Endometrial microvascular endothelial cells (primary cell): ENCODE data around the gene ADCY4. TPM values are rescaled to one million over a fixed set of nuclear protein-coding genes. Genes with fewer than 3 reads are reported as not detected.

Source experiments
- in situ Hi-C: cut with HindIII; loops from 2 replicates; pipeline ENCODE4 v1.10.0; 2017; ENCODE audit warnings: low sequenced_read_pairs, low pct_unique_long_range_greater_than_20kb; ENCODE audit errors: inconsistent ontology term
- total RNA-seq: library from RNA; depleted of rRNA; stranded (reverse); fragments of >200 nt; gene quantifications from one replicate; pipeline ENCODE4 v1.2.3, GENCODE V29; 2015; ENCODE audit errors: inconsistent ontology term

ADCY4 gene
- total RNA-seq, 1 donor from 2014 or later: 13.9 TPM

DNA sequence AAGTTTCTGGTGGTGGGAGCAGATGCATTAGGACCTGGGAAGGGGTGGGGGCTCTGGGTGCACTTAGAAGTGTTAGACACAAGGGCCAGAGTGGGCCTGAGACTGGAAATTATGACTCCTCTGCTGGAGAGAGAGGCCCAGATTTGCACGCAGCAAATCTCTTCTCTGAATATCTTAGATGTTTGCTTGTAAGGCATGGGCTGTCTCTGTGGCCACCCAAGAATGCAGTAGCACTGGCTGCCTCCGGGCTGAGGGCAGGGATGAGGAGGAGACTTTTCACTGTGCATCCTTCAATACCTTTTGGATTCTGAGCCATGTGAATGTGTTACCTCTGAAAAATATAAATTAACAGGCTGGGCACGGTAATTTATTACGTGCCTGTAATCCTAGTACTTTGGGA is 49.5 kb downstream of the ADCY4 start:
- in situ Hi-C loops: no loop called here

DNA sequence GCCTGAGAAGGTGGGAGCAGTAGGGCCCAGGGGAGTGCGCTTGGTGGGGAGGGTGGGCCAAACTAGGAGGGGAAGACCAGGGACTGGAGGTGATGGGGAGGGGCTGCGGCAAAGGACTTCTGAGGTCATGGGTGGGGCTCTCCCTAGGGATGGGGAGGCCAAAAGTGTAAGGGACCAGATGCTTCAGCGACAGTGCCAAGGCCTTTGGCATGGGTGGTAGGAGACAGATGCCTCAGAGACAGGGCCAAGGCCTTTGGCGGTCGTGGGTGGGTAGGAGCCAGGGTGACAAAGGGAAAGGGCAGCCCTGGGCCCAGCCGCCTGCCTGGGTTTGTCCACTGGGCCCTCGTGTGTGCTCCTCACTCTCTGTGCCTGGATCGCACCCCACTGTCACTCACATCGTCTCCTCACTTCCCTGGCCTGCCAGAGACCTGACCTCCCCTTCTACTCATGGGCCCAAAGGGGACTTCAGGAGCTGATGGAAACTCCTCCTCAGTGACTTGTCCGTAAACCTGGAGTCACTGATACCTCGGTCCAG is 50.3 kb downstream of the ADCY4 start:
- in situ Hi-C loops: no loop called here

DNA sequence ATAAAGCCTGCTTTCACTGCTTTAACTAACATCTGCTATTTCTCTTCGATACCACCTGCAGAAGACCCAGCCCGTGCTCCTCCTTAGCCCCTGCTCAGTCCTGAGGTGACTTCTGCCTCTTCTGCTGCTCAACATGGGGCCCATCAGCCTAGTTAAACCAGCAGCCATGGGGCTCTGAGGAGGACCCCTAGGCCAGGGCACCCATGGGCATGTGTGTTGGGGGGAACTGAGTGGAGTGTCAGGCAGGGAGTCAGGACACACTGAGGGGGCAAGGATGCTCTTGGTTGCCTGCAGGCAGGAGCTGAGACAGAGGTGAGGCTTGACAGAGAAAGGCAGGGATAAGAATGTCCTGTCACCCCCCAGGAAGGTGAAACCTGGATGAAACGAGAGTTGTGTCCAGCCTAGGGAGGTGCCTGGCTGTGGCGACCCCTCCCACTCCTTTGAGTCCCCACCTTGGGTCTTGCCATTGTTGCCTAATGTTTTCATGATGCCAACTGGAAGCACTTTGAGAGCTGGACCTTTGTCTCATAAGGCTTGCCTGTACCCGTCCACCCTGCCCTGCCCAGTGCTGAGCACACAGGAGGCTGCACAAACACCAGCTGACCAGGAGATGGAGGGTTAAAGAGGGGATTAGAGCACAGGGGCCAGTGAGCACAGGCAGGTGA is 50.9 kb downstream of the ADCY4 start:
- in situ Hi-C loops: no loop called here

DNA sequence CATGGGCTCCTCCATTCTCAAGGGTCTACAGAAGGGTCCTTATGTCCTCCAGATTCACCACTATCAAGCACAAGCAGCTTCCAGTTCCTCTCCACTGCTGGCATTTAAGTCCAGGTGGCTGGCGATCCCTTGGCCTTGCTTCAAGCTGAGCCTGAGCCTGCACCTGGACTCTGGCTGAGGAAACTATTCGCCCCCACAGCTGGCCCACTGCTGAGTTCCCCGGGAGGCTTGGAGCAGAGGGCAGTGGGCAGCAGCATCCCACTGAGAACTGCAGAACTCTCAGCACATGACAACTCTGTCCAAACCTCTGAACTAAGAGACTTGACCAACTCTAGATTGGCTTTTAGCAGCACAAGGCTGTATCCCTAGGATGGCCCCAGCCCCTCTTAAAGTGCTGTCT is 52.1 kb downstream of the ADCY4 start:
- in situ Hi-C loops: no loop called here

DNA sequence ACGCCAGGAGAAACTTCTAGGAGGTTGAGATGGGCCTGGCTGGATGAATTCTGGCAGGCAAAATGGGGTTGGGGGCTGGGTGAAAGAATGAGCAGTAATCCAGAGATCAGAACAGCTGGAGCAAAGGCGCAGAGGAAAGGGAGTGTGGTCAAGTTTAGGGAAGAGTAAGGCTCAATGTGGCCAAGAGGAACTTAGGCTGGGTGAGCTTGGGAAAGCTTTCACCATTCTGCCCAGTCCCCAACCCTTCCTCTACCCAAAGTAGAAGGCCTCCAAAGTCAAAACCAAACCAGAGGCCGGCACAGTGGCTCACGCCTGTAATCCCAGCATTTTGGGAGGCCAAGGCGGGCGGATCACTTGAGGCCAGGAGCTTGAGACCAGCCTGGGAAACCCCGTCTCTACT is 53.2 kb downstream of the ADCY4 start:
- in situ Hi-C loops: no loop called here

DNA sequence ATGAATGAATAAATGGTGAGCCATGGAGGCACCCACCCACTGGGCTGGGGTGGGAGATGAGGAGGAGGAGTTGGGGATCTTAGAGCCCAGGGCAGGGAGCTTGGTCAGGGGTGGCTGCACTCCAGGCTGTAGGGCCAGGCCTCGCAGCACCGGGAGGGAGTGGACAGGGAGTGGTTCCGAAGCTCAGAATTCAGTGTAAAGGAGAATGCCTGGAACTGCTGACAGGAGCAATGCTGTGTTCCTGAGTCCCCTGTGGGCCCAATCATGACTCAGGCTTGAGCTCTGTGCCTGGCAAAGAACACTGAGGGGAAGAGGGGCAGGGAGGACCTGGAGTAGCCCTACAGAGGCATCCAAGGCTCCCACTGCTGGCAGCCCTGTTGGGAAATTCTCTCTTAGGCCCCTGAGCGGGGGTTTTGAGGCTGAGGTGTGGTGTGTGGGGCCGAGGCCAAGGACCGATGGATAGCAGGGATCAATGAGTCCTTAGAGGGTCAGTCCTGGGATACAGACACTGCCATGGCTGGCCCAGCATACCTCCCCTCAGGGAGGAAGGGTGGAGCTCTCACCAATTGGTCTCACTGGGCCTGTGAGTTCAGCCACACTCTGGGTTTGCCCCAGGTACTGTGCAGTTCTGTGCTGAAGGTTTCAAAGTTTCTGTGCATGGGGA is 53.9 kb downstream of the ADCY4 start:
- in situ Hi-C loops: no loop called here

DNA sequence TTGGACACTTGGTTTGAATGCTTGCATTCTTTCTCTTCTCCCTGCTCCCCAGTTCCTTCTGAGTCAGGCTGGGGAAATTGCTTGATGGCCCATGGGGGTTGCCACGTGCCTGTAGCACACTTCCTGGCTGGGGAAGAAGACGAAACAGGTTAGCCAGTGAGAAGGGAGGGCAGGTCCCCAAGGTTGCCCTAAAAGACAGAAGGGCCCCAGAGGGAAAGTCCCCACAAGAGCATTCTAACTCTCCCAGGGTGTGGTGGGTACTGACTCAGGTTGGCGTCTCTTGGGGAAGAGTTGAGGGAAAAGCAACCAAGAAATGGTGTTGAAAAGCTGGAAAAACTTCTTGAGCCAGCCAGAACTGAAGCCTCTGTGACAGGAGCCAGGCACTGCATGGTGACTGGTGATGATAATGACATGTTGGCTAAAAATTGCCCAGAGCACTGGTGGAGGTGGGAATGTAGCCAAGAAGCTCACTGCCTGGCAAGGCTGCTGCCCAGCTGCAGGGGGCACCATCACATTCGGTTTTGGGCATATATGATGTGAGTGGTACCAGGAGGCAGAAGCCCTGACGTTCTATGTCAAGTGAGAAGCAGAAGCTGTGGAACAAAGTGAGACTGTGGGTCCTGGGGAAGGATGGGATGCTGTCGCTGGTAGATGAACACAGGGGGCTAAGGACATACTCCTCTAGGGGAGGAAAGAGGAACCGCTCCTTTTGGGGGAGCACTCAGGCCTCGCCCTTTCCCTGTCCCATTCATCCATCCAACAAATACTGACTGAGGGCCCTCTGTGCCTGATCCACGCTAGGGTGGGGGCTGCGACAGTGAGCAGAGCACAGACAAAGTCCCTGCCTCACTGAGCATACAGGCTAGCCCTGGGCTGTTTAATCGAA is 55.3 kb downstream of the ADCY4 start:
- in situ Hi-C loops: no loop called here

DNA sequence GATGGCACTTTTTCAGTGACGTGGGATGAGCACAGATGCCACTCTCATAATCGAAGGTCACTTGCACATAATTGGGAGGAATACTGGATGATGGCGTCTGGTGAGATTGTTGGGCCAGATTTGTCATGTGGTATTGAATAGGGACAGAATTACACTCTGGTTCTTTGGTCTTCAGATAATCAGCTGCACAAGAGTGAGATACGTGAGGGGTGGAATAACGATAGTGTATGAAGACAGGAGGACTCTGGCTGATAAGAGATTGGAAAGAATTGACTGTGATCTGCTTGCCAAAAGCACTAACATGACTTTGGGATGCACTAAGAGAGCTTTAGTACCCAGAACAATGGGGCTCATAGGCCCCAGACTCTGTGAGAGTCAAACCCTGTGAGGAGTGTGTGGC is 56.4 kb downstream of the ADCY4 start:
- in situ Hi-C loops: no loop called here

DNA sequence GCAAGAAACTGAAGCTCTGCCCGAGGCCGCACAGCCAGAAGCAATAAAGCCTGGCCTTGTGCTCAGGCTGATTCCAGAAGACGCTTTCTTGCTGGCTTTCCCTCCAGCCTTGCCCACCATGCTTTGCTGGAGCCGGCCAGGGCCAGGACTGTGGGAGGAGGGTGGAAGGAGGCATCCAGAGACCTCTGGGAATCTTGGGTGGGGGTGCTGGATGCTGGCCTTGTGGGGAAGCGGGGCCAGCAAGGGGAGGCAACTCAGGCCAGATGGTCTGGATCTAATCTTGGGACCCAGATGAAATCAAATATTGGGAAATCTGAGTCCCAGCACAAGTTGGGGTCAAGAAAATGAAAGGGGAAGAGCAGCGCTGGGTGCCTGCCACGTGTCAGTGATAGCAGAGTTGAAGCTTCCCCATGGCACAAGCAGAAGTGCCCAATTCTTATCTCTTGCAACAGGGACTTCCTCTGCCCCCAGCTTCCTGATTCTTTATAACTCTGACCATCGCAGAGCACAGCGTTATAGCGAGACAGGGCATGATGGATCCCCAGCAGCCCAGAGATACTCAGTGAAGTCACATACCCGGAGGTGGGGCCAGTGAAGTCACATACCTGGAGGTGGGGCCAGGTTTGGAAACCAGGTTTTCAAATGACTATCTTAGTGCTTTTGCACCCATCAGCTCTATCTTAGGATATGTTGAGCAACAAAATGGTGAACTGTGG is 57.1 kb downstream of the ADCY4 start:
- in situ Hi-C loops: no loop called here

DNA sequence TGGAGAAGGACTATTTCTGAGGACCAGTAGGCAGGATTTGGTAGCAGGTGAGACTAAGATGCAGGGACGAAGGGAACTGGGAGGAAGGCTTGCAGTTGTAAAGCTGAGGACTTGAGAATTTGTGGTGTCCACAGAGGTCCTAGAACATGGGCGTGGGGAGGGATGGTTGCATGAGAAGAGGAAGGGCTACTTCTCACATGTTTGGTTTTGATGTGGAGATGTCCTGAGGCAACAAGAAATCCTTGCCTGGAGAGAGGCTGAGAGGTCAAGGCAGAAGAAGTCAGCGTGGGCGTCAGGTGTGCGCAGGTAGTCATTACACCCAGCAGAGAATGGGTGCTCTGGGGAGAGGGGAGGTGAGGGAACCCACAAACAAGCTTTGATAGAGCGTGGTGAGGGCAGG is 57.8 kb downstream of the ADCY4 start:
- in situ Hi-C loops: no loop called here

DNA sequence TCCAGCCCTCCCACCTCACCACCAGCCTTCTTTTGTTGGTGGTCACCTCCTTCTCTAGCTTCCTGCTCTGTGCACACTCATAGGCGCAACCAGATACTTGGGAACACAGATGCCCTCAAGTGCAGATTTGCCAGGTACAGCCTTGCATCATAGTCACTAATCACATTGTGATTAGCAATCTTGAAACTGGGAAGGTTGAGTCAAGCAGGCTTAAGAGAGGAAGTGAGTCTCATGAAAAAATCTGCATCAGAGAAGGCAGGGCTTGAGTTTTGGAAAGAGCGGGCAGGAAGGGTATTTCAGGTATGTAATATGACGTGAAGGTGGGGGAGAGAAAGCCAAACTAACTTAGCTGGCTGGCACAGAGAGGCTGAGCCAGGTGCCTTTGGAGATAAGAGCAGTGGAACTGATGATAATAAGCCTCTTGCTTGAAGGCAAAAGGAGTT is 60.7 kb downstream of the ADCY4 start:
- in situ Hi-C loops: no loop called here

DNA sequence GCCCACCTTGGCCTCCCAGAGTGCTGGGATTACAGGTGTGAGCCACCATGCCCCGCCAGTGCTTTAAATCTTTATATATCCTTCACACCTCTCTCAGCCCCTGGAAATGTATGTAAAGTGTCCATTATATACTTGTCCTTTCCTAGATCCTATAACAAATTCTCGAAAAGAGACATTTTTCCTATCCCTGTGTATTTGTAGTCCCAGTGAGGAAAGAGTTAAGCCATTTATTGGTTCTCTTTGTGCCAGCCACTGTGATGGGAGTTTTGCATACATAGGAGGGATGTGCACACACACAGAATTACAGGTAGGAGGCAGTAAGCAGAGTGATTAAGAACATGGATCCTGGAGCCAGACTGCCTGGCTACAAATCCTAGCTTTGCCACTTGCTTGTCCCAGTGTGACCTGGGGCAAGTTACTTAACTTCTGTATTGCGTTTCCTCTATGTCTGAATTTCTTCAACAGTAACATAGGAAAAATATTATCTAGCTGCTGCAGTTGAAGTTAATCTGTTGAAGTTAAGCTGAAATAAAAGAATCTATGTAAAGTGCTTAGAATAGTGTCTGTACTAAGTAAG is 61.4 kb downstream of the ADCY4 start:
- in situ Hi-C loops: no loop called here

DNA sequence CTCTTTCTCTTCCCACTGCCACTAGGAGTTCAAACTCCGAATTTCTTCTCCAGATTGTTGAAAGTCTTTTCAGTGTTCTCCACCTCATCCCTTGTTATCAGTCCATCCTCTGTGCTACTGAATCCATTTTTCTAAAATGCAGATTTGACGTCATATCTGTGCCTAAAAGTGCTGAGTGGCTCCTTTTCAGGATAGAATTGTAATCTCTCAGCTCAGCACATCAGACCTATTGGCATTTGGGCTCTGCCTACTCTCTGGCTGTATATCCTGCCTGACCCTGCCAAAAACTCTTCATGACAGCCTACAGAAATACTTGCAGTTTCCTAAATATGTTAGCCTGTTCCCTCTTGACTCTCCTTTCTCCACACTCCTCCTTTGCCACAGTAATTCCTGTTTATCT is 62.4 kb downstream of the ADCY4 start:
- in situ Hi-C loops: no loop called here

DNA sequence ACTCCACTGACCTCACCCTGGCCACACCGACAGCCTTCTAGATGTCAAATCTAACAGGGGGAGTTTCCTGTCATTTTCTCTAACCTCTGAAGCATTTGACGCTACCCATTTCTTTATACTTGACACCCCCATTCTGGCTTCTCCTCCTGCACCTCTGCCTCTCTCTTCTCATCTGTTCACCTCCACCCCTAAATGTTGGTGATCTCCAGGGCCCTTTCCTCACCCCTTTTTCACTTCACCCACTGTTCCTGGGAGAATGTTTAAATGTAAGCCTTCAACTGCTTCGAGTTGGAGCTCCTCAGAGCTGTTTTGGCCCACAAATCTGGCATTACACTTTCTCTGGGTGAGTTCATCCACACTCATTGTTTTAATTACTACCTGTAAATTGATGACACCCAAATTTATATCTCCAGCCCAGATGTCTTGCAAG is 63.0 kb downstream of the ADCY4 start:
- in situ Hi-C loops: no loop called here

DNA sequence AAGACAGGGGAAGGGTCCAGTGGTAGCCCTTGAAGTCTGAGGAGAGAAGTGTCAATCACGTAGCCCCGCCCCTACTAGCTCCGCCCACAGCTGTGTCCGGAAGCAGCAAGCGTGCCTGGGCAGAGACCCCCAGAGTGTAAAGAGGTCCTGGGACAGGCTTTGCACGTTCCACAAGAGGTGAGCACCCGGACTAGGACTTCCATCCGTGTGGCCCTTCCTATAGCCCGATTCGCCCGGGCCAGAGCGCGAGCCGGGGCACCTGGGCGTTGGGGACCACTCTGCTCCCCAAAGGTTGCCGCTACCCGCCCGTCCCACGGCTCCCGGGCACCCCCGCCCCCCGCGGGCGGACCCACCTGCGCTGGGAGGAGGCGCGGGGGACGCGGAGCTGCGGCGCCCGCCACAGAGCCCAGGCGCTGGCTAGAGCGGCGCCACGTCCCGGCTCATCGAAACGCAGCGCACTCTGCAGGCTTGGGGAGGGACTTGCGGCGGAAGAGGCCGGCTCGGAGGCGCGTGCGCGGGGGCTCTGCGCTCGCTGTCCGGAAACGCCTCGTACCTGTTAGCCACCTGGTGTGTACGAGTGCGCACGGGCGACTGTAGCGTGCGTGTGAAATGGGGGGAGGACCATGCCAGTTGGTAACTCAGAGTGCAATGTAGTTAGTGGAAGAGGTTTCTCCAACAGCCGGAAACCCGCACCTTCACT is 63.6 kb downstream of the ADCY4 start, which contains the start of gene RABGGTA:
Gene RABGGTA (minus strand): TSS at position 464 of the 700 bp plus-strand sequence. CDS start 482 bp downstream, outside the sequence.
- in situ Hi-C loops: no loop called here

DNA sequence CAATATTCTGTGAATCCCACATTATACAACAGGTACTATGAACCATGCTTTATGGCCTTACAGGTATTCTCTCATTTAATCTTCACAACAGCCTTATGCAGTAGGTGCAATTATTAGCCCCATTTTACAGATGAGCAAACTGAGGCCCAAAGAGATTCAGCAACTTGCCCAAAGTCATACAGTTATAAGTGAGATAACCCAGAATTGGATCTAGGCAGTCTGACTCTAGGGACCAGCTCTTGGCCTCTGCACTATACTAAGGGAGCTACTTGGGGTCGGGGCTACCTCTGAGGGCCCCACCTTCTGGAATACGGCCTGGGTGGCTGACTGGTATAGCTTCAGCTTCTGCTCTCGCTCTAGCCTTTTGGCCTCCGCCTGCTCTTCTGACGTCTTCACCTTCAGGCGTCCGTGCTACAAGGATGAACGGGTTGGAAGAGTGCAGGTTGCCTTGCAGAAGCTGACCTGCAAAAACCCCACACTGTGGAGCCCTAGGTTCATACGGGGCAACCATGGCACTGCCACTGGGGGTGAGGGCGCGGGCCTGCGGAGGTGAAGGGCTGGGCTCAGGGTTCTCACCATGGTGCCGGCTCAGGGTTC is 64.2 kb downstream of the ADCY4 start:
- in situ Hi-C loops: no loop called here

DNA sequence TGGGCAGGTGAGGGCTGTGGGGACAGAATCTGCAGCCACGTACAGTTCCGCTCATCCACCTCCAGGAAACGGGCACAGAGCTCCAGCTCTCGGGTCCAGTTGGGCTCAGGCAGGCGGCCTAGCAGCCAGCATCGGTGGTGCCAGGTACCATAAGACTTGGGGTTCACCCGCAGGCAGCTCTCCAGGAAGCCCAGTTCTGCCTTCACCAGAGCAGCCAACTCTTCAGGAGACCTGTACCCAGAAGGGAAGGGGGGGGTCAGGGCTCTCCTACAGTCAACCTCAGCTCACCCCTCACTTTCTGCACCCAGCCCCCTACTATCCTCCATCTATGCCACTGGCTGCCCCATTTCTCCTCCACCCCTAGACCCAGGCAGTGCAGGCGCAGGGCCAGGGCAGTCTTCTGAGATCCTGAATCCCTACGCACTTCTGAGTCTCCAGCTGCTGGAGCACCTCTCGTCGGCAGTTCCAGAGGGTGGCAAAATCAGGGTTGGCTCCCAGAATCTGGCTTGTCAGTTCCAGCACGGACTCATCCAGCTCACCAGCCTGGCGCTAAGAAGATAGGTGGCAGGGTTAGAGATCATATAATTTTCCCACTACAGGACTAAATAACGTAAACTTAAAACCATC is 64.8 kb downstream of the ADCY4 start:
- in situ Hi-C loops: no loop called here
